Spleen (tissue), 11 donors: ENCODE measurements around the gene C11orf98. TPM values are rescaled to one million over a fixed set of nuclear protein-coding genes. Genes with fewer than 3 reads are reported as not detected.

Experiments used
- DNase-seq: peaks from one replicate; pipeline ENCODE4 v3.0.0-alpha.2; 2020
- H3K27ac ChIP-seq, 8 donors: fragments of 200-600 bp; sonication (generic) in 7 of 8; 1 replicate in 4 of 8; 2 replicates in 4 of 8; pipeline versions ENCODE4 v1.5.0 to v1.8.0; 2016 to 2021; ENCODE audit warnings: inconsistent platforms in 4 of 8, mild to moderate bottlenecking in 4 of 8, moderate library complexity in 1 of 8
- H3K27me3 ChIP-seq, 7 donors: fragments of 200-600 bp; sonication (generic) in 6 of 7; replicated peaks in 1 of 7; 1 replicate in 4 of 7; 2 replicates in 3 of 7; pipeline versions ENCODE4 v1.5.0 to v1.8.0; 2016 to 2021; ENCODE audit warnings: inconsistent platforms in 3 of 7, mild to moderate bottlenecking in 1 of 7
- H3K36me3 ChIP-seq, 6 donors: fragments of 200-600 bp; sonication (generic) in 5 of 6; 1 replicate in 4 of 6; 2 replicates in 2 of 6; pipeline versions ENCODE4 v1.5.0 to v1.8.0; 2016 to 2021; ENCODE audit warnings: inconsistent platforms in 2 of 6
- H3K4me1 ChIP-seq, 6 donors: fragments of 200-600 bp; sonication (generic) in 5 of 6; 1 replicate in 3 of 6; 2 replicates in 3 of 6; pipeline versions ENCODE4 v1.5.0 to v1.8.0; 2016 to 2021; ENCODE audit warnings: inconsistent platforms in 3 of 6
- H3K4me3 ChIP-seq, 8 donors: fragments of 200-600 bp; sonication (generic) in 7 of 8; 1 replicate in 4 of 8; 2 replicates in 4 of 8; pipeline versions ENCODE4 v1.5.0 to v1.8.0; 2016 to 2021; ENCODE audit warnings: inconsistent platforms in 4 of 8, mild to moderate bottlenecking in 4 of 8, moderate library complexity in 2 of 8
- H3K9me3 ChIP-seq, 8 donors: fragments of 200-600 bp; sonication (generic) in 7 of 8; 1 replicate in 4 of 8; 2 replicates in 4 of 8; pipeline versions ENCODE4 v1.5.0 to v1.8.0; 2016 to 2021; ENCODE audit warnings: inconsistent platforms in 4 of 8
- CTCF ChIP-seq, 11 experiments: fragments of 200-600 bp in 7 of 11; fragments of 450-650 bp in 4 of 11; sonication (generic) in 4 of 11; IDR thresholded peaks in 8 of 11; conservative IDR thresholded peaks in 3 of 11; 1 replicate in 7 of 11; 2 replicates in 4 of 11; pipeline versions ENCODE4 v1.4.0 to v1.8.0; 2016 to 2021; ENCODE audit warnings: antibody characterized with exemption in 11 of 11, inconsistent platforms in 4 of 11, mild to moderate bottlenecking in 1 of 11
- POLR2A ChIP-seq, 3 donors: fragments of 450-650 bp; IDR thresholded peaks; one replicate each; pipeline ENCODE4 v1.5.1; 2017; ENCODE audit warnings: antibody characterized with exemption in 3 of 3, mild to moderate bottlenecking in 1 of 3
- POLR2AphosphoS5 ChIP-seq, 3 donors: sonication (generic); formaldehyde crosslinking; IDR thresholded peaks; one replicate each; pipeline ENCODE4 v1.5.1; 2017; ENCODE audit warnings: antibody characterized with exemption in 3 of 3
- WGBS, 5 donors: extraction: QIAGEN DNeasy Blood & Tissue Kit in 3 of 5; methylation state at CpG; one replicate each; pipeline versions ENCODE4 v1.1.5 to v1.1.7; 2013 to 2018; 5-methylcytosine and 5-hydroxymethylcytosine counted together
- intact Hi-C: fragments of 100-400 bp; cut with DNase I; formaldehyde crosslinking; loops from one replicate; pipeline ENCODE4 v1.15.0; 2023; ENCODE audit warnings: low total_unique reads
- polyA plus RNA-seq, 3 donors: library from polyadenylated mRNA; stranded (reverse); fragments of 200-250 nt; gene quantifications; one replicate each; pipeline ENCODE4 v1.2.1, GENCODE V29; 2013
- total RNA-seq, 7 donors: library from RNA; depleted of rRNA in 3 of 7; stranded (reverse); fragments of >200 nt in 3 of 7; fragmentation: NEBNext Ultra II Directional in 4 of 7; extraction: Animal tissue kit (Norgen Biotek cat#: 25700) in 4 of 7; gene quantifications; one replicate each; pipeline versions ENCODE4 v1.1.0 to v1.2.1, GENCODE V29; 2016 to 2021
- donor health status: healthy with polysubstance abuse.
- donor health status: DM: no; HTN: no; CAD: no; lungs with moderate emphysema.
- donor health status: DM: no; HTN: no; CAD: no.
- donor health status: Bipolar disorder and iron deficiency.
- donor health status: healthy.
- donor health status: DM: no; HTN: no; CAD: no.
- donor health status: DM: yes; HTN: yes; CAD: no.

C11orf98 gene
- total and polyA plus RNA-seq, 10 donors = 30.9 to 164 (median 42.8) TPM

- H3K27me3 ChIP-seq = no peaks in the 10 kb centered on the region
- H3K4me3 ChIP-seq = no peak overlapping the region
- H3K27ac ChIP-seq = no peak overlapping the region
- peaks cover 0 to 46% (median 34%) of the 10 kb centered on the region in 6 donors for H3K36me3 ChIP-seq
- TF ChIP-seq CTCF (IDR thresholded peaks at IDR 0.05 in 8 of 11, conservative IDR thresholded peaks at IDR 0.05 in 3 of 11) (no peak), POLR2AphosphoS5 (IDR thresholded peaks at IDR 0.05) (no peak), POLR2A (IDR thresholded peaks at IDR 0.05) (no peak)
- H3K4me1 ChIP-seq = peaks cover 32 to 81% (median 58%) of the 10 kb centered on the region in 6 donors
- H3K9me3 ChIP-seq = no peaks in the 10 kb centered on the region
- WGBS, 5 donors = 87 to 99% (median 96%) methylated on average over 6 to 24 of the region's 24 CpGs
- intact Hi-C loops = no loop called here
- peak; percentile 76 for DNase-seq
Measured at GRCh38 chr11:62648185-62648966, 16.6 kb downstream of the C11orf98 start.

- peaks cover 32 to 86% (median 55%) of the 10 kb centered on the region in 6 donors for H3K4me1 ChIP-seq
- intact Hi-C loops = no loop called here
- 76 to 89% (median 88%) methylated on average over 5 to 6 of the region's 6 CpGs for WGBS, 5 donors
Measured at GRCh38 chr11:62647609-62648005, 17.4 kb downstream of the C11orf98 start.

GRCh38 chr11:62646825-62647608, 18.0 kb downstream of the C11orf98 start:
- DNase-seq = peak; percentile 88
- Histone ChIP-seq H3K4me1 (peaks cover 28 to 84% (median 49%) of the 10 kb centered on the region in 6 donors), H3K27me3 (no peaks in the 10 kb centered on the region), H3K9me3 (no peaks in the 10 kb centered on the region), H3K4me3 (peak overlapping the region in 5 of 8 donors; percentile 84 to 99 (median 94)), H3K27ac (peak overlapping the region in 5 of 8 donors; percentile 93 to 98 (median 94)), H3K36me3 (peaks cover 0 to 60% (median 43%) of the 10 kb centered on the region in 6 donors)
- 70 to 76% (median 71%) methylated on average over 30 to 32 of the region's 32 CpGs for WGBS, 5 donors
- intact Hi-C loops = no loop called here
- TF ChIP-seq CTCF (IDR thresholded peaks at IDR 0.05 in 8 of 11, conservative IDR thresholded peaks at IDR 0.05 in 3 of 11) (no peak), POLR2AphosphoS5 (IDR thresholded peaks at IDR 0.05) (peak in 2 of 3 donors; percentile 19 to 38), POLR2A (IDR thresholded peaks at IDR 0.05) (no peak)

More at GRCh38 chr11:62647609-62648005, 17.4 kb downstream of the C11orf98 start:
- no peak for TF ChIP-seq POLR2AphosphoS5 (IDR thresholded peaks at IDR 0.05)
- Histone ChIP-seq H3K27me3 (no peaks in the 10 kb centered on the region), H3K36me3 (peaks cover 0 to 54% (median 41%) of the 10 kb centered on the region in 6 donors), H3K4me3 (no peak overlapping the region), H3K27ac (peak overlapping the region in 1 of 8 donors; percentile 94), H3K9me3 (no peaks in the 10 kb centered on the region)
- DNase-seq = no peak

GRCh38 chr11:62645946-62646824, 18.8 kb downstream of the C11orf98 start, which contains the start of gene GANAB:
Gene GANAB, minus strand, starts transcription at chr11:62646613. Its CDS starts 14 bp downstream, at chr11:62646599.
- H3K27ac ChIP-seq = peak within 1 kb of the TSS; percentile 89 to 98 (median 94)
- DNase-seq = peak; percentile 99
- peaks cover 20 to 84% (median 41%) of the 10 kb centered on the region in 6 donors for H3K4me1 ChIP-seq
- no peaks in the 10 kb centered on the region for H3K9me3 ChIP-seq
- H3K4me3 ChIP-seq = peak within 1 kb of the TSS; percentile 84 to 99 (median 96)
- WGBS, 5 donors = 0 to 1% (median 1%) methylated on average over 52 to 73 of the region's 73 CpGs
- TF ChIP-seq CTCF (IDR thresholded peaks at IDR 0.05 in 8 of 11, conservative IDR thresholded peaks at IDR 0.05 in 3 of 11) = peak in 2 of 11 experiments; percentile 9 to 27
- TF ChIP-seq POLR2A (IDR thresholded peaks at IDR 0.05) = peak in 2 of 3 donors; percentile 43 to 70
- TF ChIP-seq POLR2AphosphoS5 (IDR thresholded peaks at IDR 0.05) = peak; percentile 94 to 97 (median 97)
- no peaks in the 10 kb centered on the region for H3K27me3 ChIP-seq
- H3K36me3 ChIP-seq = peaks cover 0 to 64% (median 43%) of the 10 kb centered on the region in 6 donors
- intact Hi-C loops = no loop called here
